Caki2 (cell line): ENCODE results near the gene CRADD. TPM values are rescaled to one million over a fixed set of nuclear protein-coding genes. Genes with fewer than 3 reads are reported as not detected.
"Not testable (repeated sequence)": the region's sequence is repeated elsewhere in the genome, so short reads cannot be mapped to it uniquely, and the experiment has no call there.

Experiments used
- DNase-seq: peaks from one replicate; pipeline ENCODE4 v3.0.0-alpha.2; 2015; ENCODE audit warnings: low read depth
- in situ Hi-C: cut with HindIII; loops from 2 replicates; pipeline ENCODE4 v1.10.0; 2016; ENCODE audit warnings: low sequenced_read_pairs, low pct_unique_long_range_greater_than_20kb, mixed read lengths
- total RNA-seq: library from RNA; depleted of rRNA; stranded (reverse); fragments of >200 nt; shearing (Covaris generic); gene quantifications from 2 replicates; pipeline ENCODE4 v1.2.3, GENCODE V29; 2014; ENCODE audit warnings: low replicate concordance

CRADD gene
- total RNA-seq, 1 experiment from 2014 or later: 15.4 TPM

GRCh38 chr12:93912086-93912733, 235.0 kb downstream of the CRADD start:
- in situ Hi-C loops: no loop called here
- no peak for DNase-seq

DNA sequence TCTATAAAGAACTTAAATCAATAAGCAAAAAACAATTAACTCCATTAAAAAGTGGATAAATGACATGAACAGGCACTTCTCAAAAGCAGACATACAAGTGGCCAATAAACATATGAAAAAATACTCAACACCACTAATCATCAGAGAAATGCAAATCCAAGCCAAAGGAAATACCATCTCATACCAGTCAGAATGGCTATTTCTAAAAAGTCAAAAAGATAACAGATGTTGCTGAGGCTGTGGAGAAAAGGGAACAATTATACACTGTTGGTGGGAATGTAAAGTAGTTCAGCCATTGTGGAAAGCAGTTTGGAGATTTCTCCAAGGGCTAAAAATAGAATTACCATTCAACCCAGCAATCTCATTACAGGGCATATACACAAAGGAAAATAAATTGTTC, 236.7 kb downstream of the CRADD start:
- in situ Hi-C loops: no loop called here
- no peak for DNase-seq

GRCh38 chr12:93914281-93914680, 237.1 kb downstream of the CRADD start:
- no peak for DNase-seq
- in situ Hi-C loops: no loop called here

- in situ Hi-C loops: no loop called here
- DNase-seq: no peak
Observed at GRCh38 chr12:93915411-93915810, 238.2 kb downstream of the CRADD start.

- in situ Hi-C loops: no loop called here
Observed at GRCh38 chr12:93916402-93916801, 239.2 kb downstream of the CRADD start.

GRCh38 chr12:93918262-93918661, 241.1 kb downstream of the CRADD start:
- DNase-seq: no peak
- in situ Hi-C loops: no loop called here

More at GRCh38 chr12:93916402-93916801, 239.2 kb downstream of the CRADD start:
- DNase-seq: no peak

GRCh38 chr12:93918900-93919299, 241.7 kb downstream of the CRADD start:
- DNase-seq: no peak
- in situ Hi-C loops: no loop called here

DNA sequence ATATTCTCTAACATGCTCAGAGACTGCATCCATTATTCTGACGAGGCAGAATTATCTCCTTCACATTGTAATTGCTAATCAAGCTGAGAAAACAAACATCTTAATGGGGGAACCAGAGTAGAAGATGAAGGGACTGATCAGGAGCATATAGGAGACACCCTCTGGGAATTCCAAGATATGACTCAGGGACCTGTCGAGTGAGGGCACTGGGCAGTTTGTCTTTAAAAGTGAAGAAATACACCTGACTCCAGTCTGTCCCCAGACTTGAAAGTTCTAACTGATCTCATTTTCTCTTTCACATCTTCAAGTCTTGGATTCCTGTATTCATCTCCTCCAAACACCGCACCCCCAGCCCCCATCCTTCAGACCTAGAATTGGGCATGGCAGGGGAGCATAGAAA, 244.3 kb downstream of the CRADD start:
- no peak for DNase-seq

DNA sequence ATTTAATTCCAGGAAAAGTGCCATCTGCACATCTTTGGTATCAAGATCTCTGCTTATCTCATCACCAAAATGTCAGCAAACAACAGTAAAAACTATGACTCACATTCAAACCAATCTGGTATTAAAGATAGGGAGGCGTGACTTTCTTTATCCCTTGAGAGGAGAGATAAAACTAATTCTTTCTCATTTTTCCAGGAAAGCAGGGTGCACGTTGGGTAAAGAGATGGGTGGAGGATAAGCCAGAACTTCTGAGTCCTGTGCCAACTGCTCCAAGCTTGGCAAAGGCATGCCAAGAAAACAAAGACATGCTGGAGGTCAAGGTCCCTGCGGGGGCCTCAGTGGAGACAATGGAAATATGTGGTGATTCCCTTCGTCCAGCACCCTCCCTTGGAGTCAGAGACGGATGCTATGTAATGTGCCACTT, 245.4 kb downstream of the CRADD start:
- in situ Hi-C loops: no loop called here
- no peak for DNase-seq

More for the DNA sequence above, 244.3 kb downstream of the CRADD start:
- in situ Hi-C loops: no loop called here

DNA sequence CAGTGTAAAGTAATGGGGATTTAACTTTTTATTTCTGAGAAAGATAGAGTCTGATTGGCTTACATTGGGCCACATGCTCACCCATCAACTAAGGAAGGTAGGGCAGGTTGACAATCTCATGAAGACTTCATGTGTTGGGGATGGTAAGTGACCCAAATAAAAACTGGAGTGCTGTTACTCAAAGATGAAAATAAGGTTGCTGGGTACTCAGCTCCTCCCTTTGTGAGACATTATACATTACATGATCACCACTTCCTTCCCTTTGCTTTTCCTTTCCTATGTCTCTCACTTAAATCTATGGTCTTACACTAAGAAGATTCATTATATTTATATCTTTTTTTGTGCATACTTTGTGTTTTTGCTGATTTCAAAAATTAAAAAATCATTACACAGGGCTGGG, 247.2 kb downstream of the CRADD start:
- in situ Hi-C loops: no loop called here
- DNase-seq: no peak

GRCh38 chr12:93925585-93926205, 248.5 kb downstream of the CRADD start:
- in situ Hi-C loops: no loop called here

GRCh38 chr12:93926237-93926636, 249.1 kb downstream of the CRADD start:
- in situ Hi-C loops: no loop called here
- no peak for DNase-seq

More at GRCh38 chr12:93925585-93926205, 248.5 kb downstream of the CRADD start:
- DNase-seq: no peak

DNA sequence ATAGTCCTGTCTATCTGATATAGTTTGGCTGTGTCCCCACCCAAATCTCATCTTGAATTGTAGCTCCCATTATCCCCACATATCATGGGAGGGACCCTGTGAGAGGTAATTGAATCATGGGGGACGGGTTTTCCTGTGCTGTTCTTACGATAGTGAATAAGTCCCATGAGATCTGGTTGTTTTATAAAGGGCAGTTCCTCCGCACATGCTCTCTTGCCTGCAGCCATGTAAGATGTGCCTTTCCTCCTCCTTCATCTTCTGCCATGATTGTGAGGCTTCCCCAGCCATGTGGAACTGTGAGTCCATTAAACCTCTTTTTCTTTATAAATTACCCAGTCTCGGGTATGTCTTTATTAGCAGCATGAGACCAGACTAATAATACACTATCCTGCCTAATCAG, 251.9 kb downstream of the CRADD start:
- in situ Hi-C loops, DNase-seq: not testable (repeated sequence)

DNA sequence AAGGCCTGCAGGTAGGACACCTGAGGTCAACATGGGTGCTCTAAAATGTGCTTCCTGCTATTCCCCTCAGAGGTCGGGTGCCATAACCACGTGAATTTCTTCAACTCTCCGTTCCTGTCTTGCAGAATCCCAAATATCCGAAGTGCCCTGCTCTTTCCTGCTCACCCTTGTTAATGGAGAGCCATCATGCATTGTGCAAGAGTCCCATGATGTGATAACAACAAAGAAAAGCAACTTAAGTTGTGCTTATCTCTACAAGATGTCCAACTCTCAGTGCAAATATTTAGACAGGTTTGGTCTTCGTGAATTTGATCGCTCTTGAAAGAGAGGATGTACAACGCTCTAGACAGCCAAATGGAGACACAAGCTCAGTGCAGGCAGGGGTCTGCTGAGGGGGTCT, 260.6 kb downstream of the CRADD start:
- DNase-seq: no peak
- in situ Hi-C loops: no loop called here

DNA sequence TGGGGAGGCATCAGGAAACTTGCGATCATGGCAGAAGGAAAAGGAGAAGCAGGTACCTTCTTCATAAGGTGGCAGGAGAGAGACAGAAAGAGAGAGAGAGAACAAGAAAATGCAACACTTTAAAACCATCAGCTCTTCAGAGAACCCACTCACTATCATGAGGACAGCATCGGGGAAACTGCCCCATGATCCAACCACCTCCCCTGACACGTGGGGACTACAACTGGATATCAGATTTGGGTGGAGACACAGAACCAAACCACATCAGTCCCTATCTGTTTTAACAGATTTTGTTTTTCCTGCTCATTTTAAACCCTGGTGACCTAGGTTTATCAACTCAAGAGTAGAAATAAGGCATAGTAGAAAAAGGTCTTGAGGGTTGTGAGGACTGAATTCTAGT, 261.1 kb downstream of the CRADD start:
- in situ Hi-C loops: no loop called here
- DNase-seq: no peak

DNA sequence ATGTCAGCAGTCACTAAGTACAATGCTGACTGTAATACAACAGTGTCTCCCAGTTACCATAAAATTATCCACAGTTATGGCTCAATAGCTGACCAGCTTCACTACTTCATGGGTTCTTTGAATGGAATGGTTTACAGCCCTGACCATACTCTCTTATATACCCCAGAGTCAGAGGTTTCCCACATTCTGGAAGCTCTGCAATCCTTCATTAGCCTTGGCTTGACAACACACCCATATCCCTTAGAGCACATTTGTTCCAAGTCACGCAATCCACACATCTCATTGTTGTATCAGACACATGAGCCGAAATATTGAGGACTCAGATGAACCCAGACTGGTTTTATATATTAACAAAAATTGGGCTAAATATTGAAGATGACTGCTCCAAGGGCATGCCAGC, 261.8 kb downstream of the CRADD start:
- no peak for DNase-seq
- in situ Hi-C loops: no loop called here

- in situ Hi-C loops: no loop called here
- DNase-seq: no peak
Observed at GRCh38 chr12:93939641-93940325, 262.6 kb downstream of the CRADD start.

- peak; percentile 51 for DNase-seq
- in situ Hi-C loops: no loop called here
Observed at GRCh38 chr12:93943780-93944179, 266.6 kb downstream of the CRADD start.

DNA sequence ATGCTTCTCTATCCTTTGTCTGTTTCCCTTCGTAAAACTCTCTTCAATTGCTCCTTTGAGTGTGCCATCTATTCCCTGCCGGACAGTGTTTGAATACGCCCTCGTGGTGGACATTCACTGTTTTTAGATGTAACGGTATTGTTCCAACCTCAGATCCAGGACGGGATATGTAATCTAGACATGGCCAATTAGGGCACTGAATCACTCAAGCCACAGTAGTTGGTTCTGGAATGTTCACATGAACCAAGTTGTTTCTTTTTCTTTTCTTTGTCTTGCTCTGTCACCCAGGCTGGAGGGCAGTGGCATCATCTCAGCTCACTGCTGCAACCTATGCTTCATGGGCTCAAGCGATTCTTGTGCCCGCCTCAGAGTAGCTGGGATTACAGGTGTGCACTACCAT, 267.0 kb downstream of the CRADD start:
- DNase-seq: no peak
- in situ Hi-C loops: no loop called here
